HS-27A (cell line): ENCODE results near the gene NFIA.

Experiments
- DNase-seq: peaks from one replicate; pipeline ENCODE4 v3.0.0-alpha.2; 2012; ENCODE audit warnings: low read depth, missing footprints

NFIA gene

GRCh38 chr1:61498342-61498741 is 416.0 kb downstream of the NFIA start:
- DNase-seq: no peak

GRCh38 chr1:61501971-61502916 is 419.9 kb downstream of the NFIA start:
- no peak for DNase-seq

GRCh38 chr1:61504305-61504704 is 421.9 kb downstream of the NFIA start:
- no peak for DNase-seq

- DNase-seq: peak; percentile 11
Observed at GRCh38 chr1:61504852-61505390, 422.6 kb downstream of the NFIA start.

GRCh38 chr1:61506236-61506635 is 423.9 kb downstream of the NFIA start:
- DNase-seq: no peak

GRCh38 chr1:61506944-61507500 is 424.7 kb downstream of the NFIA start:
- DNase-seq: no peak
